Keratinocyte (primary cell): ENCODE measurements around the gene TIAM1.

ENCODE experiments used
- CTCF ChIP-seq, 3 experiments: IDR thresholded peaks in 1 of 3; conservative IDR thresholded peaks in 1 of 3; optimal IDR thresholded peaks in 1 of 3; 2 replicates in 2 of 3; 3 replicates in 1 of 3; pipeline versions ENCODE3 to v1.5.1; 2011; ENCODE audit warnings: low read length in 3 of 3, mild to moderate bottlenecking in 3 of 3, moderate library complexity in 2 of 3, control low read depth in 1 of 3, inconsistent platforms in 1 of 3; ENCODE audit not compliant: insufficient read depth in 2 of 3; ENCODE audit errors: extremely low read depth in 1 of 3
- EZH2 ChIP-seq: IDR thresholded peaks from one replicate; pipeline ENCODE4 v1.6.1; 2012; ENCODE audit warnings: inconsistent platforms, mild to moderate bottlenecking, low read length, moderate library complexity

- TF ChIP-seq CTCF (optimal IDR thresholded peaks at IDR 0.05 in 1 of 3, IDR thresholded peaks at IDR 0.05 in 1 of 3, conservative IDR thresholded peaks at IDR 0.05 in 1 of 3; ENCODE audit: extremely low read depth in 1 of 3, insufficient read depth in 2 of 3, low read length in 3 of 3) (no peak), EZH2 (no peak)
Measured at GRCh38 chr21:31222142-31222541, 121.9 kb downstream of the TIAM1 start.
